Heart left ventricle (tissue), 13 donors: ENCODE measurements around the gene DCAF8.

ENCODE experiments used
- POLR2A ChIP-seq, 2 donors: fragments of 450-650 bp; IDR thresholded peaks; one replicate each; pipeline ENCODE4 v1.6.1; 2017; ENCODE audit warnings: antibody characterized with exemption in 2 of 2, mild to moderate bottlenecking in 2 of 2, moderate library complexity in 2 of 2
- TF ChIP-seq, protein P1 (sequence below), 12 donors: fragments of 200-600 bp; sonication (generic) in 4 of 12; IDR thresholded peaks; one replicate each; pipeline versions ENCODE4 v1.5.0 to v1.8.0; 2018 to 2022; ENCODE audit warnings: antibody characterized with exemption in 12 of 12, mild to moderate bottlenecking in 5 of 12
- donor health status: ischemic (EF 13 %, LVEDD 7.1; RV severe dilation, severe dysfunction).
- donor health status: DM: no; HTN: yes; CAD: no.
- donor health status: DM: no; HTN: no; CAD: no.
- donor health status: ischemic (EF 25% LVEDD 6.9; RV normal size, moderate dysfunction).
- donor health status: ischemic (EF 25% LVEDD 5.7; RV mildly dilated, moderate dysfunction).
- donor health status: ischemic (EF 35%, LVEDD 5.7; RV mildly dilated, moderate dysfunction).
- donor health status: nonischemic (EF 11% LVEDD 7.7; RV severe dilation, severe dysfunction).
- donor health status: DM: yes; HTN: yes; CAD: no.
- donor health status: PGD.
- donor health status: ischemic (EF 29% LVEDD 5.4; RV normal size, mild dysfunction).
- donor health status: nonischemic (EF 23%, LVEDD 6.1; RV moderate dilation, normal function).

DNA sequence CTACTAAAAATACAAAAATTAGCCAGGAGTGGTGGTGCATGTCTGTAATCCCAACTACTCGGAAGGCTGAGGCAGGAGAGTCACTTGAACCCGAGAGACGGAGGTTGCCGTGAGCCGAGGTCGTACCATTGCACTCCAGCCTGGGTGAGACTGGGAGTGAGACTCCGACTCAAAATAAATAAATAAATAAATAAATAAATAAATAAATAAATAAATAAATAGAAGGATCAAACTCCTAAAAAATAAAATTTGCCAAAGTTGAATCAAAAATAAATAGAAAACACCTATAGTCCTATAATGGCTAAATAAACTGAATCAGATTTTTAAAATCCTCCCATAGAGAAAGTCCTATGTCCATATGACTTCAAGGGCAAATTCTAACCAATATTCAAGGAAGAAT lies 37.8 kb upstream of the DCAF8 start:
- TF ChIP-seq, protein P1, sequence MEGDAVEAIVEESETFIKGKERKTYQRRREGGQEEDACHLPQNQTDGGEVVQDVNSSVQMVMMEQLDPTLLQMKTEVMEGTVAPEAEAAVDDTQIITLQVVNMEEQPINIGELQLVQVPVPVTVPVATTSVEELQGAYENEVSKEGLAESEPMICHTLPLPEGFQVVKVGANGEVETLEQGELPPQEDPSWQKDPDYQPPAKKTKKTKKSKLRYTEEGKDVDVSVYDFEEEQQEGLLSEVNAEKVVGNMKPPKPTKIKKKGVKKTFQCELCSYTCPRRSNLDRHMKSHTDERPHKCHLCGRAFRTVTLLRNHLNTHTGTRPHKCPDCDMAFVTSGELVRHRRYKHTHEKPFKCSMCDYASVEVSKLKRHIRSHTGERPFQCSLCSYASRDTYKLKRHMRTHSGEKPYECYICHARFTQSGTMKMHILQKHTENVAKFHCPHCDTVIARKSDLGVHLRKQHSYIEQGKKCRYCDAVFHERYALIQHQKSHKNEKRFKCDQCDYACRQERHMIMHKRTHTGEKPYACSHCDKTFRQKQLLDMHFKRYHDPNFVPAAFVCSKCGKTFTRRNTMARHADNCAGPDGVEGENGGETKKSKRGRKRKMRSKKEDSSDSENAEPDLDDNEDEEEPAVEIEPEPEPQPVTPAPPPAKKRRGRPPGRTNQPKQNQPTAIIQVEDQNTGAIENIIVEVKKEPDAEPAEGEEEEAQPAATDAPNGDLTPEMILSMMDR (IDR thresholded peaks at IDR 0.05): no peak
- no peak for TF ChIP-seq POLR2A (IDR thresholded peaks at IDR 0.05)
